Uterus (tissue), 2 donors: ENCODE data around the gene DPM1.

Experiments
- CTCF ChIP-seq, 4 experiments: fragments of 200-600 bp in 2 of 4; fragments of 450-650 bp in 2 of 4; sonication (generic) in 2 of 4; IDR thresholded peaks; one replicate each; pipeline ENCODE4 v1.5.1; 2016 to 2019; ENCODE audit warnings: antibody characterized with exemption in 4 of 4, mild to moderate bottlenecking in 2 of 4, moderate library complexity in 1 of 4
- POLR2A ChIP-seq, 2 donors: fragments of 450-650 bp; IDR thresholded peaks; one replicate each; pipeline ENCODE4 v1.6.1; 2016; ENCODE audit warnings: antibody characterized with exemption in 2 of 2, mild to moderate bottlenecking in 1 of 2, moderate library complexity in 1 of 2

- TF ChIP-seq POLR2A (IDR thresholded peaks at IDR 0.05) (no peak), CTCF (IDR thresholded peaks at IDR 0.05) (no peak)
Observed at GRCh38 chr20:51002633-51003032, 44.3 kb upstream of the DPM1 start.
